ENCODE results near the gene HNRNPM.
"Not testable (repeated sequence)": the region's sequence is repeated elsewhere in the genome, so short reads cannot be mapped to it uniquely, and the experiment has no call there.

The HNRNPM gene

GRCh38 chr19:8513036-8513686 is 68.4 kb downstream of the HNRNPM start:
- DNase-seq = no peak

- peak; percentile 94 to 97 for DNase-seq
These were observed 69.1 kb downstream of the HNRNPM start, which contains the start of gene ZNF414 for GRCh38 chr19:8513687-8514504. Gene ZNF414 (minus strand): TSS chr19:8514167. CDS start chr19:8514046, 121 bp downstream.

GRCh38 chr19:8514505-8515009 is 69.8 kb downstream of the HNRNPM start:
- not testable (repeated sequence) for DNase-seq

- peak; percentile 73 to 80 for DNase-seq
These were observed 70.5 kb downstream of the HNRNPM start for GRCh38 chr19:8515317-8515716.

- peak; percentile 51 to 70 for DNase-seq
These were observed 73.0 kb downstream of the HNRNPM start for GRCh38 chr19:8517551-8518442.

GRCh38 chr19:8518536-8518935 is 73.8 kb downstream of the HNRNPM start:
- DNase-seq = no peak

- no peak for DNase-seq
These were observed 74.6 kb downstream of the HNRNPM start for GRCh38 chr19:8519388-8519787.

- DNase-seq = no peak
These were observed 80.6 kb downstream of the HNRNPM start for GRCh38 chr19:8525401-8525684.

GRCh38 chr19:8526345-8527091 is 81.7 kb downstream of the HNRNPM start:
- no peak for DNase-seq

GRCh38 chr19:8528500-8528899 is 83.7 kb downstream of the HNRNPM start:
- DNase-seq = no peak

- no peak for DNase-seq
These were observed 84.7 kb downstream of the HNRNPM start for GRCh38 chr19:8529369-8530006.

- DNase-seq = no peak
These were observed 85.4 kb downstream of the HNRNPM start for GRCh38 chr19:8530061-8530679.

GRCh38 chr19:8531470-8531869 is 86.7 kb downstream of the HNRNPM start:
- no peak for DNase-seq

- DNase-seq = no peak
These were observed 87.5 kb downstream of the HNRNPM start for GRCh38 chr19:8532225-8532624.

GRCh38 chr19:8536282-8536681 is 91.5 kb downstream of the HNRNPM start:
- DNase-seq = no peak

GRCh38 chr19:8537099-8537498 is 92.3 kb downstream of the HNRNPM start:
- no peak for DNase-seq
